ENCODE results near the gene TLE4. TPM values are rescaled to one million over a fixed set of nuclear protein-coding genes. Genes with fewer than 3 reads are reported as not detected.

TLE4 gene
- total RNA-seq, 1 donor from 2014 or later = 98.5 TPM

- Histone ChIP-seq H3K4me1 (ENCODE audit: insufficient read depth, low read length) (peaks cover 6% of the 10 kb centered on the region), H2AFZ (ENCODE audit: low read depth, low read length) (peak overlapping the region; percentile 93), H3K9ac (ENCODE audit: low read length) (peak overlapping the region; percentile 91), H3K27ac (ENCODE audit: low read depth, low read length) (peak overlapping the region; percentile 90), H3K27me3 (ENCODE audit: insufficient read depth, low read length) (no peaks in the 10 kb centered on the region), H3K9me3 (ENCODE audit: insufficient read depth, low read depth, low read length) (no peaks in the 10 kb centered on the region), H3K4me2 (ENCODE audit: low read length) (peak overlapping the region; percentile 90), H4K20me1 (ENCODE audit: insufficient read depth, low read length) (peaks cover 18% of the 10 kb centered on the region), H3K36me3 (ENCODE audit: insufficient read depth, low read length) (no peaks in the 10 kb centered on the region), H3K4me3 (ENCODE audit: insufficient read depth, low read depth, low read length) (peak overlapping the region; percentile 88), H3K79me2 (ENCODE audit: insufficient read depth, low read length) (peaks cover 29% of the 10 kb centered on the region)
- Mint-ChIP-seq H3K4me1 (ENCODE audit: low read depth, unreplicated experiment) (peaks cover 8% of the 10 kb centered on the region), H3K27me3 (ENCODE audit: low read depth, unreplicated experiment) (no peaks in the 10 kb centered on the region), H3K36me3 (ENCODE audit: low read depth, unreplicated experiment) (no peaks in the 10 kb centered on the region), H3K27ac (ENCODE audit: unreplicated experiment) (peak overlapping the region; percentile 78), H3K4me3 (ENCODE audit: unreplicated experiment) (no peak overlapping the region), H3K9me3 (ENCODE audit: unreplicated experiment) (no peaks in the 10 kb centered on the region)
- no peak for TF ChIP-seq CTCF (IDR thresholded peaks at IDR 0.05; ENCODE audit: insufficient read depth, low read depth, low read length)
- TF ChIP-seq EZH2 (IDR thresholded peaks at IDR 0.05; ENCODE audit: insufficient read depth, low read length) = no peak
- FAIRE-seq (no peak), DNase-seq (ENCODE audit: low read depth) (no peak)
Observed at GRCh38 chr9:79569814-79570447, 1.8 kb upstream of the TLE4 start.

GRCh38 chr9:79570448-79571308 lies 1.1 kb upstream of the TLE4 start:
- Mint-ChIP-seq H3K27me3 (ENCODE audit: low read depth, unreplicated experiment) (no peaks in the 10 kb centered on the region), H3K36me3 (ENCODE audit: low read depth, unreplicated experiment) (no peaks in the 10 kb centered on the region), H3K4me3 (ENCODE audit: unreplicated experiment) (no peak overlapping the region), H3K9me3 (ENCODE audit: unreplicated experiment) (no peaks in the 10 kb centered on the region), H3K4me1 (ENCODE audit: low read depth, unreplicated experiment) (peaks cover 8% of the 10 kb centered on the region), H3K27ac (ENCODE audit: unreplicated experiment) (peak overlapping the region; percentile 78)
- peak overlapping the region; percentile 88 for H3K4me3 ChIP-seq (ENCODE audit: insufficient read depth, low read depth, low read length)
- no peak for FAIRE-seq
- H3K9ac ChIP-seq (ENCODE audit: low read length) = peak overlapping the region; percentile 91
- peak overlapping the region; percentile 93 for H2AFZ ChIP-seq (ENCODE audit: low read depth, low read length)
- peaks cover 6% of the 10 kb centered on the region for H3K4me1 ChIP-seq (ENCODE audit: insufficient read depth, low read length)
- H3K79me2 ChIP-seq (ENCODE audit: insufficient read depth, low read length) = peaks cover 36% of the 10 kb centered on the region
- peak overlapping the region; percentile 90 for H3K27ac ChIP-seq (ENCODE audit: low read depth, low read length)
- DNase-seq (ENCODE audit: low read depth) = peak; percentile 77
- no peaks in the 10 kb centered on the region for H3K36me3 ChIP-seq (ENCODE audit: insufficient read depth, low read length)
- no peaks in the 10 kb centered on the region for H3K27me3 ChIP-seq (ENCODE audit: insufficient read depth, low read length)
- no peaks in the 10 kb centered on the region for H3K9me3 ChIP-seq (ENCODE audit: insufficient read depth, low read depth, low read length)
- H3K4me2 ChIP-seq (ENCODE audit: low read length) = peak overlapping the region; percentile 90
- no peak for TF ChIP-seq EZH2 (IDR thresholded peaks at IDR 0.05; ENCODE audit: insufficient read depth, low read length)
- peaks cover 23% of the 10 kb centered on the region for H4K20me1 ChIP-seq (ENCODE audit: insufficient read depth, low read length)

GRCh38 chr9:79572032-79572607 lies 355 bp downstream of the TLE4 start:
- peaks cover 4% of the 10 kb centered on the region for H3K36me3 Mint-ChIP-seq (ENCODE audit: low read depth, unreplicated experiment)
- peaks cover 33% of the 10 kb centered on the region for H4K20me1 ChIP-seq (ENCODE audit: insufficient read depth, low read length)
- H3K4me3 ChIP-seq (ENCODE audit: insufficient read depth, low read depth, low read length) = peak overlapping the region; percentile 94
- H3K27me3 ChIP-seq (ENCODE audit: insufficient read depth, low read length) = no peaks in the 10 kb centered on the region
- peaks cover 49% of the 10 kb centered on the region for H3K79me2 ChIP-seq (ENCODE audit: insufficient read depth, low read length)
- peaks cover 6% of the 10 kb centered on the region for H3K4me1 ChIP-seq (ENCODE audit: insufficient read depth, low read length)
- no peak overlapping the region for H2AFZ ChIP-seq (ENCODE audit: low read depth, low read length)
- no peaks in the 10 kb centered on the region for H3K27me3 Mint-ChIP-seq (ENCODE audit: low read depth, unreplicated experiment)
- peaks cover 15% of the 10 kb centered on the region for H3K4me1 Mint-ChIP-seq (ENCODE audit: low read depth, unreplicated experiment)
- no peaks in the 10 kb centered on the region for H3K9me3 ChIP-seq (ENCODE audit: insufficient read depth, low read depth, low read length)
- no peak for DNase-seq (ENCODE audit: low read depth)
- H3K27ac Mint-ChIP-seq (ENCODE audit: unreplicated experiment) = no peak overlapping the region
- TF ChIP-seq CTCF (IDR thresholded peaks at IDR 0.05; ENCODE audit: insufficient read depth, low read depth, low read length) (no peak), EZH2 (IDR thresholded peaks at IDR 0.05; ENCODE audit: insufficient read depth, low read length) (no peak)
- no peak for FAIRE-seq
- H3K4me3 Mint-ChIP-seq (ENCODE audit: unreplicated experiment) = no peak overlapping the region
- peak overlapping the region; percentile 94 for H3K27ac ChIP-seq (ENCODE audit: low read depth, low read length)
- H3K9ac ChIP-seq (ENCODE audit: low read length) = peak overlapping the region; percentile 96
- H3K4me2 ChIP-seq (ENCODE audit: low read length) = peak overlapping the region; percentile 91
- no peaks in the 10 kb centered on the region for H3K9me3 Mint-ChIP-seq (ENCODE audit: unreplicated experiment)
- peaks cover 3% of the 10 kb centered on the region for H3K36me3 ChIP-seq (ENCODE audit: insufficient read depth, low read length)
